IMR-90 (cell line): ENCODE results near the gene ABCE1. TPM values are rescaled to one million over a fixed set of nuclear protein-coding genes. Genes with fewer than 3 reads are reported as not detected.

Experiments
- ATAC-seq: fragments of 200-7000 bp; cut with Tn5 transposase; 2 replicates; pipeline ENCODE4 v1.9.1; 2020; ENCODE audit warnings: low read depth, mild to moderate bottlenecking, moderate library complexity
- BruUV-seq: library from RNA; stranded (reverse); fragments of 400-500 nt; replicated peaks from 2 replicates; lab custom pipeline; 2021; lab: Mats Ljungman, UMichigan
- CTCF ChIA-PET: fragments of 300-600 bp; formaldehyde crosslinking; extraction: SDS; loops from one replicate; lab custom pipeline; 2021; ENCODE audit warnings: antibody characterized with exemption; lab: Yijun Ruan, JAX
- POLR2A ChIA-PET: fragments of 300-600 bp; sonication (Branson Sonifier 250); formaldehyde crosslinking; loops from one replicate; lab custom pipeline; 2022; ENCODE audit warnings: antibody characterized with exemption; ENCODE audit not compliant: unreplicated experiment; lab: Charles Lee
- DNase-seq: peaks from one replicate; pipeline ENCODE4 v3.0.0; 2013
- H2AFZ ChIP-seq: replicated peaks from 2 replicates; pipeline ENCODE3; 2013; ENCODE audit warnings: low read length, mild to moderate bottlenecking; ENCODE audit not compliant: poor library complexity
- H2AK5ac ChIP-seq: 2 replicates; pipeline ENCODE4 v1.6.1; 2013; ENCODE audit warnings: low read depth, low read length, inconsistent platforms
- H2AK9ac ChIP-seq: replicated peaks from 2 replicates; pipeline ENCODE3; 2013; ENCODE audit warnings: mild to moderate bottlenecking, low read depth, low read length, moderate library complexity; ENCODE audit not compliant: poor library complexity
- H2BK120ac ChIP-seq: 2 replicates; pipeline ENCODE4 v1.6.1; 2013; ENCODE audit warnings: low read depth, low read length, inconsistent platforms
- H2BK15ac ChIP-seq: 3 replicates; pipeline ENCODE4 v1.6.1; 2013; ENCODE audit warnings: low read depth, low read length, inconsistent platforms
- H2BK20ac ChIP-seq: 2 replicates; pipeline ENCODE4 v1.6.1; 2013; ENCODE audit warnings: low read depth, mild to moderate bottlenecking, inconsistent platforms, low read length, moderate library complexity
- H2BK5ac ChIP-seq: 2 replicates; pipeline ENCODE4 v1.6.1; 2013; ENCODE audit warnings: mild to moderate bottlenecking, low read depth, low read length, inconsistent platforms; ENCODE audit not compliant: poor library complexity, severe bottlenecking
- H3K14ac ChIP-seq: replicated peaks from 2 replicates; pipeline ENCODE4 v1.6.1; 2013; ENCODE audit warnings: low read depth, low read length, inconsistent platforms
- H3K18ac ChIP-seq: 2 replicates; pipeline ENCODE4 v1.6.1; 2013; ENCODE audit warnings: low read depth, low read length, control low read depth
- H3K23ac ChIP-seq: 2 replicates; pipeline ENCODE4 v1.6.1; 2013; ENCODE audit warnings: low read depth, low read length, inconsistent platforms
- H3K27ac ChIP-seq: 2 replicates; pipeline ENCODE4 v1.5.1; 2013; ENCODE audit warnings: mild to moderate bottlenecking, control low read depth, low read length; ENCODE audit not compliant: insufficient read depth
- H3K27me3 ChIP-seq: 2 replicates; pipeline ENCODE4 v1.6.1; 2013; ENCODE audit warnings: low read length; ENCODE audit not compliant: control insufficient read depth, insufficient read depth
- H3K36me3 ChIP-seq: 2 replicates; pipeline ENCODE4 v1.6.1; 2013; ENCODE audit warnings: low read length, mixed read lengths; ENCODE audit not compliant: control insufficient read depth, insufficient read depth
- H3K4ac ChIP-seq: 2 replicates; pipeline ENCODE4 v1.6.1; 2013; ENCODE audit warnings: low read depth, low read length, inconsistent platforms
- H3K4me1 ChIP-seq: 2 replicates; pipeline ENCODE4 v1.6.1; 2013; ENCODE audit warnings: low read length, mixed read lengths; ENCODE audit not compliant: control insufficient read depth, insufficient read depth
- H3K4me2 ChIP-seq: 2 replicates; pipeline ENCODE4 v1.6.1; 2013; ENCODE audit warnings: low read depth, mild to moderate bottlenecking, control low read depth, low read length, moderate library complexity
- H3K4me3 ChIP-seq: 2 replicates; pipeline ENCODE4 v1.5.1; 2013; ENCODE audit warnings: low read depth, mild to moderate bottlenecking, control low read depth, low read length, moderate library complexity; ENCODE audit not compliant: insufficient read depth
- H3K56ac ChIP-seq: 2 replicates; pipeline ENCODE4 v1.6.1; 2013; ENCODE audit warnings: low read length, inconsistent platforms; ENCODE audit not compliant: insufficient read depth; ENCODE audit errors: extremely low read depth
- H3K79me1 ChIP-seq, 2 experiments: 2 replicates each; pipeline ENCODE4 v1.6.1; 2013; ENCODE audit warnings: low read length in 2 of 2, inconsistent platforms in 1 of 2, low read depth in 1 of 2
- H3K9ac ChIP-seq: 2 replicates; pipeline ENCODE4 v1.6.1; 2013; ENCODE audit warnings: low read depth, low read length, control low read depth
- H3K9me1 ChIP-seq: 2 replicates; pipeline ENCODE4 v1.6.1; 2013; ENCODE audit warnings: low read length, inconsistent platforms; ENCODE audit not compliant: insufficient read depth
- H3K9me3 ChIP-seq: 2 replicates; pipeline ENCODE4 v1.6.1; 2013; ENCODE audit warnings: low read length; ENCODE audit not compliant: control insufficient read depth, insufficient read depth
- H4K20me1 ChIP-seq: 2 replicates; pipeline ENCODE4 v1.6.1; 2013; ENCODE audit warnings: low read length, inconsistent platforms; ENCODE audit not compliant: insufficient read depth
- H4K5ac ChIP-seq: 2 replicates; pipeline ENCODE4 v1.6.1; 2013; ENCODE audit warnings: mild to moderate bottlenecking, low read depth, low read length, control low read depth
- H4K8ac ChIP-seq, 2 experiments: 2 replicates each; pipeline ENCODE4 v1.6.1; 2013; ENCODE audit warnings: low read depth in 2 of 2, low read length in 2 of 2, control low read depth in 1 of 2, inconsistent platforms in 1 of 2
- H4K91ac ChIP-seq: 2 replicates; pipeline ENCODE4 v1.6.1; 2013; ENCODE audit warnings: low read depth, low read length, inconsistent platforms; ENCODE audit not compliant: insufficient read depth
- CHD1 ChIP-seq: IDR thresholded peaks from 2 replicates; pipeline ENCODE4 v1.6.1; 2012; ENCODE audit warnings: low read depth, low read length, improper control_type of control experiment
- FOS ChIP-seq: fragments of 150-350 bp; IDR thresholded peaks from 2 replicates; pipeline ENCODE4 v1.6.1; 2016; ENCODE audit warnings: low read depth, low read length
- MAFK ChIP-seq: IDR thresholded peaks from 2 replicates; pipeline ENCODE4 v1.6.1; 2012; ENCODE audit warnings: low read depth, low read length, improper control_type of control experiment
- MXI1 ChIP-seq: IDR thresholded peaks from 2 replicates; pipeline ENCODE4 v1.6.1; 2012; ENCODE audit warnings: low read depth, mild to moderate bottlenecking, low read length, moderate library complexity, borderline replicate concordance
- POLR2A ChIP-seq: IDR thresholded peaks from 2 replicates; pipeline ENCODE4 v1.6.1; 2012; ENCODE audit warnings: mild to moderate bottlenecking, low read depth, low read length
- RCOR1 ChIP-seq: IDR thresholded peaks from 2 replicates; pipeline ENCODE4 v1.6.1; 2012; ENCODE audit warnings: mild to moderate bottlenecking, low read length, improper control_type of control experiment; ENCODE audit not compliant: insufficient replicate concordance
- RFX5 ChIP-seq: IDR thresholded peaks from 2 replicates; pipeline ENCODE4 v1.8.0; 2012; ENCODE audit warnings: low read depth, mild to moderate bottlenecking, low read length, moderate library complexity
- SMC3 ChIP-seq: fragments of 150-350 bp; IDR thresholded peaks from 2 replicates; pipeline ENCODE4 v1.6.1; 2016; ENCODE audit warnings: low read depth, mild to moderate bottlenecking, antibody characterized with exemption, low read length, moderate library complexity
- WGBS, 2 experiments: methylation state at CpG; one replicate each; pipeline versions ENCODE4 v1.1.5 to v1.1.7; 2013; ENCODE audit warnings: missing lambda C conversion rate in 2 of 2; ENCODE audit not compliant: insufficient read length in 1 of 2; ENCODE audit errors: extremely low coverage in 2 of 2; 5-methylcytosine and 5-hydroxymethylcytosine counted together
- dilution Hi-C: fragments of 300-500 bp; cut with HindIII; formaldehyde crosslinking; loops from one replicate; pipeline ENCODE4 v1.14.3; 2018; ENCODE audit warnings: low sequenced_read_pairs; ENCODE audit not compliant: unreplicated experiment
- in situ Hi-C: fragments of 300-500 bp; cut with MboI; formaldehyde crosslinking; loops from 3 replicates; pipeline ENCODE4 v1.14.3; 2019; ENCODE audit warnings: low sequenced_read_pairs, inconsistent platforms, mixed read lengths
- intact Hi-C: fragments of 100-400 bp; cut with micrococcal nuclease; formaldehyde crosslinking; loops from 2 replicates; pipeline ENCODE4 v1.10.0; 2022
- polyA plus RNA-seq, 3 experiments: library from polyadenylated mRNA; depleted of rRNA; stranded (reverse); fragments of >200 nt; gene quantifications; 2 replicates each; pipeline ENCODE4 v1.2.3, GENCODE V29; 2012; ENCODE audit warnings: low replicate concordance in 1 of 3
- total RNA-seq: library from RNA; depleted of rRNA; stranded (reverse); fragments of >200 nt; gene quantifications from 2 replicates; pipeline ENCODE4 v1.2.3, GENCODE V29; 2012
- TF ChIP-seq, protein P1 (sequence below): conservative IDR thresholded peaks from 2 replicates; pipeline ENCODE4 v1.5.1; 2012; ENCODE audit warnings: mild to moderate bottlenecking, low read depth, low read length, improper control_type of control experiment
- TF ChIP-seq, protein P2 (sequence below): fragments of 150-350 bp; IDR thresholded peaks from 2 replicates; pipeline ENCODE4 v1.6.1; 2017; ENCODE audit warnings: mild to moderate bottlenecking, antibody characterized with exemption, low read length, low read depth

The ABCE1 gene
- total and polyA plus RNA-seq, 2 of the 4 experiments (the other 2 are of a cell fraction), result 54.5 to 219 TPM

DNA sequence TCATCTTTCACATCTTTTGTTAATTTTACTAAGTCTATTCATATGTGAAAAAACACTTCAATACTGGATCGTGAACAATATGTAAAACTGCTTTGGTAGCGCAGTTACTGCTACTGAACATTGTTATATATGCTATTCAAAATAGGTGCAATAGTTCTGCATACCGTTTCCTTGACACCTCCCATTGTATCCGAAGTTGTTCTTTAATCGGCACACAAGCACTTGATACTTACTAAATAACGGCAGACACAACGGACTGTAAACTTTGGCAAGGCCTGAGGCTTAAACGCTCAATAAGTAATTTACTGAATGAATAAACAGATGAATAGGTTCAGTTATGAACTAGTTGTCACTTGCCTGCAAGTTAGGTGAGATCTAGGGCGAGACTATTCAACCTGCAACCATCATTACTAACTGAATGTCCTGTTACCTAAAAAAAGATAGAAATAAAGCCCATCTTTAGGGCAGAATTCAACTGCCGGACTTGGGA, 735 bp upstream of the ABCE1 start (continued):
- no peak for TF ChIP-seq MAFK

DNA sequence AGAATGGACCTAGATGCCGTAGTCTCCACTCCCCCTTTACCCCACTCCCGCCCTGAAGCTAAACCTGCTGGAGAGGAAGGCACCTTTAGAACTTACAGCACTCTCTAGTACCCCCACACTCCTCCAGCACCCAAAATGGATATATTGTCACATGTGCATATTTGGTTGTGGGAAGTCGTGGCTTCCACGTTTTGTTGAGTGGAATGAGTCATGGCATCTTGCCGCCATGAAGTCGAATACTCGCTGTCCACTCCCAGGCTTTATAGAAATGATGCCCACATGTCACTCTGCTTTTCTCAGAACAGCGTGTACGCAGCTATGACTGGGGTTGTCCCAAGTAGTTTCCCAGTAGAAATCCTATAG, 545 bp downstream of the ABCE1 start:
- WGBS, 2 experiments, result 10% methylated on average over 2 of the region's 9 CpGs; no CpG with 5 or more reads in 1 of the 2 experiments
- TF ChIP-seq FOS (peak; percentile 80), RFX5 (no peak), MAFK (0 out of 2 replicates have a peak, but pooled peaks have one; percentile 16), CHD1 (no peak), RCOR1 (no peak), POLR2A (no peak), SMC3 (no peak), MXI1 (peak; percentile 98)
- TF ChIP-seq, protein P1, sequence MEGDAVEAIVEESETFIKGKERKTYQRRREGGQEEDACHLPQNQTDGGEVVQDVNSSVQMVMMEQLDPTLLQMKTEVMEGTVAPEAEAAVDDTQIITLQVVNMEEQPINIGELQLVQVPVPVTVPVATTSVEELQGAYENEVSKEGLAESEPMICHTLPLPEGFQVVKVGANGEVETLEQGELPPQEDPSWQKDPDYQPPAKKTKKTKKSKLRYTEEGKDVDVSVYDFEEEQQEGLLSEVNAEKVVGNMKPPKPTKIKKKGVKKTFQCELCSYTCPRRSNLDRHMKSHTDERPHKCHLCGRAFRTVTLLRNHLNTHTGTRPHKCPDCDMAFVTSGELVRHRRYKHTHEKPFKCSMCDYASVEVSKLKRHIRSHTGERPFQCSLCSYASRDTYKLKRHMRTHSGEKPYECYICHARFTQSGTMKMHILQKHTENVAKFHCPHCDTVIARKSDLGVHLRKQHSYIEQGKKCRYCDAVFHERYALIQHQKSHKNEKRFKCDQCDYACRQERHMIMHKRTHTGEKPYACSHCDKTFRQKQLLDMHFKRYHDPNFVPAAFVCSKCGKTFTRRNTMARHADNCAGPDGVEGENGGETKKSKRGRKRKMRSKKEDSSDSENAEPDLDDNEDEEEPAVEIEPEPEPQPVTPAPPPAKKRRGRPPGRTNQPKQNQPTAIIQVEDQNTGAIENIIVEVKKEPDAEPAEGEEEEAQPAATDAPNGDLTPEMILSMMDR, result no peak
- TF ChIP-seq, protein P2, sequence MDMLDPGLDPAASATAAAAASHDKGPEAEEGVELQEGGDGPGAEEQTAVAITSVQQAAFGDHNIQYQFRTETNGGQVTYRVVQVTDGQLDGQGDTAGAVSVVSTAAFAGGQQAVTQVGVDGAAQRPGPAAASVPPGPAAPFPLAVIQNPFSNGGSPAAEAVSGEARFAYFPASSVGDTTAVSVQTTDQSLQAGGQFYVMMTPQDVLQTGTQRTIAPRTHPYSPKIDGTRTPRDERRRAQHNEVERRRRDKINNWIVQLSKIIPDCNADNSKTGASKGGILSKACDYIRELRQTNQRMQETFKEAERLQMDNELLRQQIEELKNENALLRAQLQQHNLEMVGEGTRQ, result peak; percentile 55
- H3K4me2 ChIP-seq, result peak overlapping the region; percentile 84
- H3K27me3 ChIP-seq, result no peaks in the 10 kb centered on the region
- ATAC-seq (peak; percentile 33), DNase-seq (peak; percentile 66)
- H3K36me3 ChIP-seq, result peaks cover 4% of the 10 kb centered on the region
- H3K9me3 ChIP-seq, result peaks cover 2% of the 10 kb centered on the region; the same call in 1 of the 2 replicates
- H2BK20ac ChIP-seq, result no peak overlapping the region
- peak overlapping the region; percentile 81 to 89; a peak in 3 of 4 replicates for H4K8ac ChIP-seq
- H3K79me1 ChIP-seq, result peaks cover 19 to 33% of the 10 kb centered on the region in 2 experiments
- dilution Hi-C loops (no loop called here), in situ Hi-C loops (no loop called here), intact Hi-C loops (loop anchor here (10.0 kb wide), 2 partner anchors 386 to 454 kb away; partner anchors contain the start of genes HHIP and SMAD1)
- H2AK5ac ChIP-seq, result peak overlapping the region; percentile 32
- peak overlapping the region; percentile 88 for H3K4ac ChIP-seq
- H4K20me1 ChIP-seq, result peaks cover 6% of the 10 kb centered on the region; the same call in 1 of the 2 replicates
- H3K23ac ChIP-seq, result peak overlapping the region; percentile 96
- H2AK9ac ChIP-seq, result peak overlapping the region; percentile 94
- peak overlapping the region; percentile 87 for H3K56ac ChIP-seq
- H2AFZ ChIP-seq, result peak overlapping the region; percentile 93
- peak overlapping the region; percentile 48; the same call in 1 of the 2 replicates for H2BK120ac ChIP-seq
- H4K91ac ChIP-seq, result peak overlapping the region; percentile 84
- H4K5ac ChIP-seq, result peak overlapping the region; percentile 81
- H3K4me3 ChIP-seq, result peak overlapping the region; percentile 60
- peak overlapping the region; percentile 85 for H3K9ac ChIP-seq
- H3K18ac ChIP-seq, result no peak overlapping the region
- H2BK5ac ChIP-seq, result peak overlapping the region; percentile 73
- BruUV-seq, result no TSS peak
- H2BK15ac ChIP-seq, result no peak overlapping the region
- ChIA-PET POLR2A (no interaction called here), CTCF (interaction anchor here (1.0 kb wide), 1 partner anchor 384 kb away, joined by 3 read pairs; no protein-coding TSS in a partner anchor)
- H3K27ac ChIP-seq, result peak overlapping the region; percentile 80
- peak overlapping the region; percentile 89 for H3K14ac ChIP-seq
- peaks cover 3% of the 10 kb centered on the region; the same call in 1 of the 2 replicates for H3K9me1 ChIP-seq
- no peaks in the 10 kb centered on the region for H3K4me1 ChIP-seq
